ENCODE data around the gene BGLAP. TPM values are rescaled to one million over a fixed set of nuclear protein-coding genes. Genes with fewer than 3 reads are reported as not detected.

BGLAP gene
- total and polyA plus RNA-seq, 2 of the 13 experiments (the other 11 are each of a cell fraction or from before 2014, with no cell fraction given), result 0.62 to 1.6 TPM

GRCh38 chr1:156212833-156213643 lies 28.9 kb upstream of the BGLAP start, which contains the start of gene PMF1 (continued):
- TF ChIP-seq ZBTB38 (CRISPR knock-in tag; IDR thresholded peaks at IDR 0.05) (peak; percentile 60; the same call in 1 of the 2 replicates), SMAD1 (CRISPR knock-in tag; IDR thresholded peaks at IDR 0.05; ENCODE audit: borderline replicate concordance, low read depth) (peak; percentile 93; the same call in 1 of the 2 replicates), FOXJ3 (CRISPR knock-in tag; IDR thresholded peaks at IDR 0.05; ENCODE audit: borderline replicate concordance) (0 out of 2 replicates have a peak, but pooled peaks have one; percentile 46), IRF9 (CRISPR knock-in tag; IDR thresholded peaks at IDR 0.05; ENCODE audit: borderline replicate concordance) (peak; percentile 93; the same call in 1 of the 2 replicates), RXRA (CRISPR knock-in tag; IDR thresholded peaks at IDR 0.05) (no peak; the same call in 1 of the 2 replicates), XBP1 (CRISPR knock-in tag; IDR thresholded peaks at IDR 0.05) (no peak; the same call in 1 of the 2 replicates), SMAD9 (CRISPR knock-in tag; IDR thresholded peaks at IDR 0.05) (no peak), ZNF740 (CRISPR knock-in tag; IDR thresholded peaks at IDR 0.05) (peak; percentile 59; the same call in 1 of the 2 replicates), MYNN (CRISPR knock-in tag; IDR thresholded peaks at IDR 0.05; ENCODE audit: low read depth) (no peak), ZSCAN22 (CRISPR knock-in tag; IDR thresholded peaks at IDR 0.05) (0 out of 2 replicates have a peak, but pooled peaks have one; percentile 37), HMG20B (CRISPR knock-in tag; conservative IDR thresholded peaks at IDR 0.05) (no peak), NONO (IDR thresholded peaks at IDR 0.05) (no peak), NONO (CRISPR knock-in tag; conservative IDR thresholded peaks at IDR 0.05) (peak; percentile 74), ZZZ3 (CRISPR knock-in tag; IDR thresholded peaks at IDR 0.05; ENCODE audit: borderline replicate concordance) (peak; percentile 57; the same call in 1 of the 2 replicates), ARID5B (CRISPR knock-in tag; IDR thresholded peaks at IDR 0.05) (peak; percentile 34; the same call in 1 of the 2 replicates), FOXA1 (IDR thresholded peaks at IDR 0.05) (no peak), FOXA1 (CRISPR knock-in tag; IDR thresholded peaks at IDR 0.05) (no peak), GPBP1L1 (CRISPR knock-in tag; IDR thresholded peaks at IDR 0.05) (no peak), ASH2L (IDR thresholded peaks at IDR 0.05; ENCODE audit: insufficient read length, low read depth, low read length) (peak; percentile 88), MBNL3 (CRISPR knock-in tag; conservative IDR thresholded peaks at IDR 0.05) (no peak), ZNF263 (CRISPR knock-in tag; IDR thresholded peaks at IDR 0.05) (peak; percentile 63), TOE1 (CRISPR knock-in tag; IDR thresholded peaks at IDR 0.05) (no peak), AKAP8 (CRISPR knock-in tag; IDR thresholded peaks at IDR 0.05) (peak; percentile 89; the same call in 1 of the 2 replicates), ZNF83 (CRISPR knock-in tag; IDR thresholded peaks at IDR 0.05; ENCODE audit: borderline replicate concordance) (peak; percentile 81; the same call in 1 of the 2 replicates)

Measured in HepG2 (cell line).